Sigmoid colon (tissue), 4 donors: Measurements from ENCODE around the gene DDX1.

ENCODE experiments used
- CTCF ChIP-seq, 4 experiments: fragments of 450-650 bp in 3 of 4; fragments of 200-600 bp in 1 of 4; IDR thresholded peaks; one replicate each; pipeline ENCODE4 v1.5.1; 2016 to 2019; ENCODE audit warnings: antibody characterized with exemption in 4 of 4, mild to moderate bottlenecking in 3 of 4, moderate library complexity in 2 of 4
- POLR2AphosphoS5 ChIP-seq, 4 donors: sonication (generic); formaldehyde crosslinking; IDR thresholded peaks; one replicate each; pipeline ENCODE4 v1.6.1; 2017; ENCODE audit warnings: antibody characterized with exemption in 4 of 4

GRCh38 chr2:15627817-15628684, 36.4 kb downstream of the DDX1 start:
- TF ChIP-seq CTCF (IDR thresholded peaks at IDR 0.05), result no peak
- no peak for TF ChIP-seq POLR2AphosphoS5 (IDR thresholded peaks at IDR 0.05)
